H1 (cell line): ENCODE data around the gene DEK. TPM values are rescaled to one million over a fixed set of nuclear protein-coding genes. Genes with fewer than 3 reads are reported as not detected.

Experiments
- ATF2 ChIP-seq: IDR thresholded peaks from 2 replicates; pipeline ENCODE4 v1.6.1; 2012; ENCODE audit warnings: low read length, inconsistent platforms
- BCL11A ChIP-seq, 2 experiments: IDR thresholded peaks; one replicate each; pipeline ENCODE4 v1.6.1; 2011; ENCODE audit warnings: low read depth in 2 of 2, low read length in 2 of 2, mild to moderate bottlenecking in 2 of 2
- CBX8 ChIP-seq: fragments of 300-800, 300-1000 bp; sonication (generic); IDR thresholded peaks from 2 replicates; pipeline ENCODE4 v1.7.1; 2016; ENCODE audit warnings: low read depth, low read length, borderline replicate concordance
- CTCF ChIP-seq, 3 experiments: IDR thresholded peaks; 1 replicate in 2 of 3; 2 replicates in 1 of 3; pipeline versions ENCODE4 v1.5.1 to v1.6.1; 2011; ENCODE audit warnings: low read length in 3 of 3, mild to moderate bottlenecking in 3 of 3, inconsistent platforms in 2 of 3, low read depth in 1 of 3, moderate library complexity in 1 of 3; ENCODE audit not compliant: insufficient read depth in 1 of 3; ENCODE audit errors: control extremely low read depth in 1 of 3
- GTF2F1 ChIP-seq: IDR thresholded peaks from 2 replicates; pipeline ENCODE4 v1.6.1; 2012; ENCODE audit warnings: low read depth, low read length, improper control_type of control experiment, borderline replicate concordance
- polyA plus RNA-seq, 7 experiments: library from polyadenylated mRNA; depleted of rRNA in 3 of 7; stranded (reverse) in 5 of 7; unstranded in 2 of 7; fragments of >200 nt in 5 of 7; fragments of 200-250 nt in 2 of 7; gene quantifications; 1 replicate in 5 of 7; 2 replicates in 1 of 7; 4 replicates in 1 of 7; pipeline versions ENCODE4 v1.2.1 to v1.2.3, GENCODE V29; 2011 to 2013; ENCODE audit warnings: missing spikeins in 2 of 7, mixed read lengths in 2 of 7
- total RNA-seq: library from RNA; stranded (reverse); fragmentation: NEBNext Ultra II Directional; extraction: Animal tissue kit (Norgen Biotek cat#: 25700); gene quantifications from 2 replicates; pipeline ENCODE4 v1.2.1, GENCODE V29; 2021
- TF ChIP-seq, protein P1 (sequence below): fragments of 300-600 bp; sonication (generic); IDR thresholded peaks from 2 replicates; pipeline ENCODE4 v1.7.1; 2012; ENCODE audit warnings: low read length, moderate library complexity, mild to moderate bottlenecking, inconsistent platforms; ENCODE audit not compliant: insufficient replicate concordance

DEK gene
- total and polyA plus RNA-seq, 2 of the 8 experiments (the other 6 are each of a cell fraction or from before 2014, with no cell fraction given) = 40.0 to 228 TPM

DNA sequence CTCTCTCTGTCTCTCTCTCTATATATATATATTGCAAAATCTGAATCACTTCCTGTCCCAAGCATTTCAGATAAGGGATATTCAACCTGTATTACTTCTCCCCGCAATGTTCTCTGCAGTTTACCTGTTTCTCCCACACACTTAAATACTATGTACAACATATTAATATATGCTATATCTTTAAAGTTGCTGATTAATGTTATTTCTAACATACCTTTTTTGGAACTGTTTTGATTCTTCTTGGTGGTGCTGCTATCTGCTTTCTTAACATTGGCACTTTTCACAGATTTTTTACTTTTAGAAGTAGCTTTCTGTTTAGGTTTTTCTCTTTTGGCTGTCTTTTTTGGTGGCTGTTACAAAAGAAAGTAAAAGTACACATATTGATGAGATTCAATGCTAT is 27.2 kb downstream of the DEK start (continued):
- TF ChIP-seq, protein P1, sequence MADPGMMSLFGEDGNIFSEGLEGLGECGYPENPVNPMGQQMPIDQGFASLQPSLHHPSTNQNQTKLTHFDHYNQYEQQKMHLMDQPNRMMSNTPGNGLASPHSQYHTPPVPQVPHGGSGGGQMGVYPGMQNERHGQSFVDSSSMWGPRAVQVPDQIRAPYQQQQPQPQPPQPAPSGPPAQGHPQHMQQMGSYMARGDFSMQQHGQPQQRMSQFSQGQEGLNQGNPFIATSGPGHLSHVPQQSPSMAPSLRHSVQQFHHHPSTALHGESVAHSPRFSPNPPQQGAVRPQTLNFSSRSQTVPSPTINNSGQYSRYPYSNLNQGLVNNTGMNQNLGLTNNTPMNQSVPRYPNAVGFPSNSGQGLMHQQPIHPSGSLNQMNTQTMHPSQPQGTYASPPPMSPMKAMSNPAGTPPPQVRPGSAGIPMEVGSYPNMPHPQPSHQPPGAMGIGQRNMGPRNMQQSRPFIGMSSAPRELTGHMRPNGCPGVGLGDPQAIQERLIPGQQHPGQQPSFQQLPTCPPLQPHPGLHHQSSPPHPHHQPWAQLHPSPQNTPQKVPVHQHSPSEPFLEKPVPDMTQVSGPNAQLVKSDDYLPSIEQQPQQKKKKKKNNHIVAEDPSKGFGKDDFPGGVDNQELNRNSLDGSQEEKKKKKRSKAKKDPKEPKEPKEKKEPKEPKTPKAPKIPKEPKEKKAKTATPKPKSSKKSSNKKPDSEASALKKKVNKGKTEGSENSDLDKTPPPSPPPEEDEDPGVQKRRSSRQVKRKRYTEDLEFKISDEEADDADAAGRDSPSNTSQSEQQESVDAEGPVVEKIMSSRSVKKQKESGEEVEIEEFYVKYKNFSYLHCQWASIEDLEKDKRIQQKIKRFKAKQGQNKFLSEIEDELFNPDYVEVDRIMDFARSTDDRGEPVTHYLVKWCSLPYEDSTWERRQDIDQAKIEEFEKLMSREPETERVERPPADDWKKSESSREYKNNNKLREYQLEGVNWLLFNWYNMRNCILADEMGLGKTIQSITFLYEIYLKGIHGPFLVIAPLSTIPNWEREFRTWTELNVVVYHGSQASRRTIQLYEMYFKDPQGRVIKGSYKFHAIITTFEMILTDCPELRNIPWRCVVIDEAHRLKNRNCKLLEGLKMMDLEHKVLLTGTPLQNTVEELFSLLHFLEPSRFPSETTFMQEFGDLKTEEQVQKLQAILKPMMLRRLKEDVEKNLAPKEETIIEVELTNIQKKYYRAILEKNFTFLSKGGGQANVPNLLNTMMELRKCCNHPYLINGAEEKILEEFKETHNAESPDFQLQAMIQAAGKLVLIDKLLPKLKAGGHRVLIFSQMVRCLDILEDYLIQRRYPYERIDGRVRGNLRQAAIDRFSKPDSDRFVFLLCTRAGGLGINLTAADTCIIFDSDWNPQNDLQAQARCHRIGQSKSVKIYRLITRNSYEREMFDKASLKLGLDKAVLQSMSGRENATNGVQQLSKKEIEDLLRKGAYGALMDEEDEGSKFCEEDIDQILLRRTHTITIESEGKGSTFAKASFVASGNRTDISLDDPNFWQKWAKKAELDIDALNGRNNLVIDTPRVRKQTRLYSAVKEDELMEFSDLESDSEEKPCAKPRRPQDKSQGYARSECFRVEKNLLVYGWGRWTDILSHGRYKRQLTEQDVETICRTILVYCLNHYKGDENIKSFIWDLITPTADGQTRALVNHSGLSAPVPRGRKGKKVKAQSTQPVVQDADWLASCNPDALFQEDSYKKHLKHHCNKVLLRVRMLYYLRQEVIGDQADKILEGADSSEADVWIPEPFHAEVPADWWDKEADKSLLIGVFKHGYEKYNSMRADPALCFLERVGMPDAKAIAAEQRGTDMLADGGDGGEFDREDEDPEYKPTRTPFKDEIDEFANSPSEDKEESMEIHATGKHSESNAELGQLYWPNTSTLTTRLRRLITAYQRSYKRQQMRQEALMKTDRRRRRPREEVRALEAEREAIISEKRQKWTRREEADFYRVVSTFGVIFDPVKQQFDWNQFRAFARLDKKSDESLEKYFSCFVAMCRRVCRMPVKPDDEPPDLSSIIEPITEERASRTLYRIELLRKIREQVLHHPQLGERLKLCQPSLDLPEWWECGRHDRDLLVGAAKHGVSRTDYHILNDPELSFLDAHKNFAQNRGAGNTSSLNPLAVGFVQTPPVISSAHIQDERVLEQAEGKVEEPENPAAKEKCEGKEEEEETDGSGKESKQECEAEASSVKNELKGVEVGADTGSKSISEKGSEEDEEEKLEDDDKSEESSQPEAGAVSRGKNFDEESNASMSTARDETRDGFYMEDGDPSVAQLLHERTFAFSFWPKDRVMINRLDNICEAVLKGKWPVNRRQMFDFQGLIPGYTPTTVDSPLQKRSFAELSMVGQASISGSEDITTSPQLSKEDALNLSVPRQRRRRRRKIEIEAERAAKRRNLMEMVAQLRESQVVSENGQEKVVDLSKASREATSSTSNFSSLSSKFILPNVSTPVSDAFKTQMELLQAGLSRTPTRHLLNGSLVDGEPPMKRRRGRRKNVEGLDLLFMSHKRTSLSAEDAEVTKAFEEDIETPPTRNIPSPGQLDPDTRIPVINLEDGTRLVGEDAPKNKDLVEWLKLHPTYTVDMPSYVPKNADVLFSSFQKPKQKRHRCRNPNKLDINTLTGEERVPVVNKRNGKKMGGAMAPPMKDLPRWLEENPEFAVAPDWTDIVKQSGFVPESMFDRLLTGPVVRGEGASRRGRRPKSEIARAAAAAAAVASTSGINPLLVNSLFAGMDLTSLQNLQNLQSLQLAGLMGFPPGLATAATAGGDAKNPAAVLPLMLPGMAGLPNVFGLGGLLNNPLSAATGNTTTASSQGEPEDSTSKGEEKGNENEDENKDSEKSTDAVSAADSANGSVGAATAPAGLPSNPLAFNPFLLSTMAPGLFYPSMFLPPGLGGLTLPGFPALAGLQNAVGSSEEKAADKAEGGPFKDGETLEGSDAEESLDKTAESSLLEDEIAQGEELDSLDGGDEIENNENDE = no peak
- TF ChIP-seq CTCF (IDR thresholded peaks at IDR 0.05; ENCODE audit: control extremely low read depth in 1 of 3, insufficient read depth in 1 of 3, low read depth in 1 of 3, low read length in 3 of 3) (no peak), ATF2 (no peak), BCL11A (IDR thresholded peaks at IDR 0.05; ENCODE audit: low read depth in 2 of 2, low read length in 2 of 2) (no peak), CBX8 (no peak), GTF2F1 (no peak)
